T-helper 9 cell (primary cell): ENCODE measurements around the gene TAF11L6.
"Not testable (repeated sequence)": the region's sequence is repeated elsewhere in the genome, so short reads cannot be mapped to it uniquely, and the experiment has no call there.

Experiments
- DNase-seq: peaks from one replicate; pipeline ENCODE4 v3.0.0-alpha.2; 2020
- total RNA-seq, 2 donors: gene quantifications; one replicate each; lab custom pipeline; 2026; lab: John Stamatoyannopoulos, UW

The TAF11L6 gene
- 0 reads per million in 2 donors for total RNA-seq

DNA sequence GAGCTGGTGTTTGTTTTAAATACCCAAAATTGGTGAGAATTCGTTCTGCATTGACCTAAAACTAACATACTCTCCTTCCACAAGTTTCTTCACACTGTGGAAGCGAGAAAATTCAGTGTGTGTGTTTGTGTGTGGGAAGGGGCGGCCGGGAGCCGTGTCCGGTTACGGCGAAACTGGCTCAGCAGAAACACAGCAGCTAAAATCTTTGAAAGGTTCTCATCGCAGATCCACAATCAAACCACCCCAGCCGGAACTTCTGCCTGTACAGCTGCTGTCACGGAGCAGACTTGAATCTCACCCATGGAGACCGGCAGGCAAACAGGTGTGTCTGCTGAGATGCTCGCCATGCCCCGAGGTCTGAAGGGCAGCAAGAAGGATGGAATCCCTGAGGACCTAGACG is at the start of gene TAF11L6:
Gene TAF11L6 (plus strand): TSS at position 301 of the 400 bp plus-strand sequence.
- not testable (repeated sequence) for DNase-seq

DNA sequence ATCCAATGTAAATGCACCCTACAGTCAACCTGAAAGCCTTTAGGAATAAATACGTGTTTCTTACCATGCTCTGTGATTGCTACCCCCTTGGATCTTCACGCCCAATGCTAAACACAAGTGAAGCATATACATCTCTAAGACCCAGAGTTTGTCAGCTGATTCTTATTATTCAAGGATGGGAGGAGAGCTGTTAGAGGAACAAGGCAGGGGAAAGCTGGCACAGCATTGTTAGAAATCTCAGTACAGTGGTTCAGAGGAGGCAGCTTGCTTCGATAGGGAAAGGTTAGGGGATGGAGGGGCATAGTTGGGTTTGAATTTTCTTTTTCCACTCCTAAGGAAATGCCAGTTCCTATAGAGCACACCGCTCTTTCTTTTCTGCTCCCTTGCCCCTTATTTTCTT is 47.1 kb upstream of the TAF11L6 start:
- DNase-seq: no peak

DNA sequence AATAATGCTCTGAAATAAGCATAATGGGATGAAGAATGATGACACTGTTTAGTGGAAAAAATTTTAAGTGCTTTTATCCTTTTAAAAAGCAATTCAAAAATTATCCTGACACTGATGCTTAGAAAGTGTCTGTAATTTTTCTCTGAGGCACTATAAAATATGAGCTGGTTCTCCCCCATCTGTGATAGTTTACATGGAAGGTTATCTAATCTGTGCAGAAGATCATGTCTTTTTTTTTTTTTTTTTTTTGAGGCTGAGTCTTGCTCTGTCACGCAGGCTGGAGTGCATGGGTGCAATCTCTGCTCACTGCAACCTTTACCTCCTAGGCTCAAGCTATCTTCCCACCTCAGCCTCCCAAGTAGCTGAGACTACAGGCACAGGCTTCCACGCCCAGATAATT is 45.7 kb upstream of the TAF11L6 start:
- DNase-seq: no peak

DNA sequence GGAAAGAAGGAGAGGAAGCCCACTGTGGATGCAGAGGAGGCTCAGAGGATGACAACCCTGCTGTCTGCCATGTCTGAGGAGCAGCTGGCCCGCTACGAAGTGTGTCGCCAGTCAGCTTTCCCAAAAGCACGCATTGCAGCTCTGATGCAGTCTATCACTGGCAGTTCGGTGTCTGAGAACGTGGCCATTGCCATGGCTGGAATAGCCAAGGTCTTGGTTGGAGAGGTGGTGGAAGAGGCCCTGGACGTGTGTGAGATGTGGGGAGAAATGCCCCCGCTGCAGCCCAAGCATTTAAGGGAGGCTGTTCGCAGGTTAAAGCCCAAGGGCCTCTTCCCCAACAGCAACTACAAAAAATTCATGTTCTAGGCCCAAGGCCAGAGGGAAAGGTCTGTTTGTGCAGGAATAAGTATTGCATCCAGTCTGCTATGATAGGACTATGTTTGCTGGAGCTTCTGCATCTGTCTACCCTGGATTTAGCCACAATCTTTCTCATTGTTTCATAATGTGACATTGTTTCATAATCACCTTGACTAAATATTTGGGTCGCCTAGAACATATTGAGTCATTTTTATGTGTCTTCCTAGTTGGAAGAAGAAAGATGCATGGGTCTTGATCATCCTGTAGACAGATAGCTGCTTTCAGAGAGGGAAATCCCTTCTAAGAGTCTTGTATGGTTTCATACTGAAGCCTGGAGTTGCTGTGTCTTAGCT is 41.9 kb upstream of the TAF11L6 start:
- not testable (repeated sequence) for DNase-seq

DNA sequence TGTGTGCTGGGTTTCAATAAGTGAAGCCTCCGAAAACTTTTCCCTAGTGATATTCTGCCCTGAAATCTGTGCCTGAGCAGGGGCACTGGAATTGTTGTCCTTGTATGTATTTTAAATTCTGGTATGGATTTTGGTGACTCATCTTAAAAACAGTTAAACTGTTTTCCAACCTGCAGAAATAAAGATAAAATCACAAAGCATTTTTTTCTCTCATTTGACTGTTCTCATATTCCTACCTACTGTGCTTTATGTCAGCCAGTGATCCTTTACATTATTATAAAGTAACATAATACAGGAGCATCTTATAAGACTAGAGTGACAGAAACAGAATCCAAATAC is 41.3 kb upstream of the TAF11L6 start:
- DNase-seq: no peak

DNA sequence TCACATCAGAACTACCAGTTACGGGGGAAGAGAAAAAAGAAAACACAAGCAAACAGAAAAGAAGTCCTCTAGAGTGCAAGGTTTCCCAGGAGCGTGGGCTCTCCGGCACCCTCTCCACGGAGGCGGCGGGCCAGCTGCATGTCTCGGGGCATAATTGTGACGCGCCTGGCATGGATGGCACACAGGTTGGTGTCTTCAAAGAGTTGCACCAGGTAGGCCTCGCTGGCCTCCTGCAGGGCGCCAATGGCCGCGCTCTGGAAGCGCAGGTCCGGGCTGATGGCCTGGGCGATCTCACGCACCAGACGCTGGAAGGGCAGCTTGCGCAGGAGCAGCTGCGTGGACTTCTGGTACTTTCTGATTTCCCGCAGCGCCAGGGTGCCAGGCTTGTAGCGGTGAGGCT is 37.2 kb upstream of the TAF11L6 start:
- DNase-seq: not testable (repeated sequence)

DNA sequence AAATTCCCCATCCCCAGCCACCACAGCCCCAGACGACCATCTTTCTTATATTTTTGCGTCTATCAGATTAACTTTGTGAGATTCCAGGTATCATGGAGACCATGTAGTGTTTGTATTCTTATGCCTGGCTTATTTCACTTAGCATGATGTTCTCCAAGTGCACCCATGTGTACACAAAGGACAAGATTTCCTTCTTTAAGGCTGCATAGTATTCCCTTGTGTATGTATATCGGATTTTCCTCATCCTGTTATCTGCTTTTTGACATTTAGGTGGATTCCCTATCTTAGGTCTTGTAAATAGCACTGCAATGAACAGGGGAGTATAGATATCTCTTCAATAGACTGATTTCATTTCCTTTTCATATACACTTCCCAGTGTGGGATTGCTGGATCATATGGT is 35.7 kb upstream of the TAF11L6 start:
- DNase-seq: no peak

DNA sequence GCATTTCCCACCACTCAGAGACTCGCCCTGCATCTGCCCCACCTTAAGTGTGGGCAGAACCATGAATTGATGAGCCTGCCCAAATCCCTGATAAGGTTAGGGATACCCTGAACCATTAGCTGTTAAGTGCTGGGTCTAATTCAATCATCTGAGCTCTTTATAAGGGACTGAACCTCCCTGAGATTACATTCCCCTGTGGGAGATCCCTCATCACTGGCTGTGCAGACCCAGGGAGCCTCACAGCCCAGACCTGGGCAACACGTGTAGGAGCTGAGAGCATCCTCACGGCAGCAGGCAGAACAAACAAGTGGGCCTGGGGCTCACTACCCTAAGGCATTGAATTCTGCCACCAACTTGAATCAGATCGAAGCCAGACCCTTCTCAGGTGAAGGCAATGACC is 31.0 kb upstream of the TAF11L6 start:
- DNase-seq: no peak

DNA sequence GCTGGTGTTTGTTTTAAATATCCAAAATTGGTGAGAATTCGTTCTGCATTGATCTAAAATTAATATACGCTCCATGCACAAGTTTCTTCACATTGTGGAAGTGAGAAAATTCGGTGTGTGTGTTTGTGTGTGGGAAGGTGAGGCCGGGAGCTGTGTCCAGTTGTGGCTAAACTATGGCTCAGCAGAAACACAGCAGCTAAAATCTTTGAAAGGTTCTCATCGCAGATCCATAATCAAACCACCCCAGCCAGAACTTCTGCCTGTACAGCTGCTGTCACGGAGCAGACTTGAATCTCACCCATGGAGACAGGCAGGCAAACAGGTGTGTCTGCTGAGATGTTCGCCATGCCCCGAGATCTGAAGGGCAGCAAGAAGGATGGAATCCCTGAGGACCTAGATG is 30.5 kb upstream of the TAF11L6 start, which contains the start of gene TAF11L2:
Gene TAF11L2 (plus strand): TSS at position 301 of the 400 bp plus-strand sequence.
- DNase-seq: not testable (repeated sequence)

DNA sequence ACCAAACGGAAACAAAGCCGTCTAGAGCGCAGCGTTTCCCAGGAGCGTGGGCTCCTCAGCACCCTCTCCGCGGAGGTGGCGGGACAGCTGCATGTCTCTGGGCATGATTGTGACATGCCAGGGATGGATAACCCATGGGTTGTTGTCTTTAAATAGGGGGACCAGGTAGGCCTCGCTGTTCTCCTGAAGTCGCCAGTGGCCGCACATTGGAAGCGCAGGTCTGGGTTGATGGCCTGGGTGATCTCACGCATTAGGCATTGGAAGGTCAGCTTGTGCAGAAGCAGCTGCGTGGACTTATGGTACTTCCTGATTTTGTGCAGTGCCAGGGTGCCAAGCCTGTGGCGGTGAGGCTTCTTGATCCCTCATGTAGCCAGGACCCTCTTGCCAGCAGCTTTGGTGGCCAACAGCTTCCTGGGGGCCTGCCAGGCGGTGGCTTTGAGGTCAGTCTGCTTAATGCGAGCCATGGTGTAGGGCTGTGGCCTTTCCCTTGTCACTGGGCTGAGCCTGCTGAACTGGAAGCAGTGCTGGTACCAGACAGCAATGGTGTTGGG is 16.6 kb upstream of the TAF11L6 start:
- DNase-seq: no peak

DNA sequence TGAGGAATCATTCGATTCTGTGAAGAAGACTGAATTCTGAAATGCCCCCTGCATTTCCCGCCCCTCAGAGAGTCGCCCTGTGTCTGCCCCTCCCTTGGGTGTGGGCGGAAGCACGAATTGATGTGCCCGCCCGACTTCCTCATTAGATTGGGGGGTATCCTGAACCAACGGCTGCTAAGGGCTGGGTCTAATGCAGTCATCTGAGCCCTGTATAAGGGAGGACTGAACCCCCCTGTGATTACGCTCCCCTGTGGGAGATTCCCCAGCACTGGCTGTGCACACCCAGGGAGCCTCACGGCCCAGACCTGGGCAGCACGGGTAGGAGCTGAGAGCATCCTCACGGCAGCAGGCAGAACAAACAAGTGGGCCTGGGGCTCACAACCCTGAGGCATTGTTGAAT is 10.9 kb upstream of the TAF11L6 start:
- not testable (repeated sequence) for DNase-seq

DNA sequence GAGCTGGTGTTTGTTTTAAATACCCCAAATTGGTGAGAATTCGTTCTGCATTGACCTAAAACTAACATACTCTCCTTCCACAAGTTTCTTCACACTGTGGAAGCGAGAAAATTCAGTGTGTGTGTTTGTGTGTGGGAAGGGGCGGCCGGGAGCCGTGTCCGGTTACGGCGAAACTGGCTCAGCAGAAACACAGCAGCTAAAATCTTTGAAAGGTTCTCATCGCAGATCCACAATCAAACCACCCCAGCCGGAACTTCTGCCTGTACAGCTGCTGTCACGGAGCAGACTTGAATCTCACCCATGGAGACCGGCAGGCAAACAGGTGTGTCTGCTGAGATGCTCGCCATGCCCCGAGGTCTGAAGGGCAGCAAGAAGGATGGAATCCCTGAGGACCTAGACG is 10.4 kb upstream of the TAF11L6 start, which contains the start of gene TAF11L3:
Gene TAF11L3 (plus strand): TSS at position 301 of the 400 bp plus-strand sequence.
- DNase-seq: not testable (repeated sequence)

DNA sequence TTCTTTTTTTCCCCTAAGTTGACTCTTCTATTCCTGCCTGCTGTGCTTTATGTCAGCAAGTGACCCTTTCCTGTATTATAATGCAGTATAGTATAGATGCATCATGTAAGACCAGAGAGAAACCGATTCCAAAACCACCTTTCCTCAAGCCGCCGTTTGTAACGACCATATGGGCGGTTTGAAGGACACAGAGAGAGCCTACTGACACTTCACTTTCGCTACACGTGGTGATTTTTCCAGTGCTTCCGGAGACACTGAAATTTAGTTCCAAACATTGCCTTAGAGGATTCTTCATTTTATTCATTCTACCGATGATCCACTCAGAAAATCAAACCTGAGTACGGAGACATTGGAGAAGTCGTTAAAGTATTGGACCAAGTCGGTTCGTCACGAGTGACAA is 9.0 kb upstream of the TAF11L6 start:
- not testable (repeated sequence) for DNase-seq

DNA sequence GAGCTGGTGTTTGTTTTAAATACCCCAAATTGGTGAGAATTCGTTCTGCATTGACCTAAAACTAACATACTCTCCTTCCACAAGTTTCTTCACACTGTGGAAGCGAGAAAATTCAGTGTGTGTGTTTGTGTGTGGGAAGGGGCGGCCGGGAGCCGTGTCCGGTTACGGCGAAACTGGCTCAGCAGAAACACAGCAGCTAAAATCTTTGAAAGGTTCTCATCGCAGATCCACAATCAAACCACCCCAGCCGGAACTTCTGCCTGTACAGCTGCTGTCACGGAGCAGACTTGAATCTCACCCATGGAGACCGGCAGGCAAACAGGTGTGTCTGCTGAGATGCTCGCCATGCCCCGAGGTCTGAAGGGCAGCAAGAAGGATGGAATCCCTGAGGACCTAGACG is 7.0 kb upstream of the TAF11L6 start, which contains the start of gene TAF11L4:
Gene TAF11L4 (plus strand): TSS at position 301 of the 400 bp plus-strand sequence.
- DNase-seq: not testable (repeated sequence)

DNA sequence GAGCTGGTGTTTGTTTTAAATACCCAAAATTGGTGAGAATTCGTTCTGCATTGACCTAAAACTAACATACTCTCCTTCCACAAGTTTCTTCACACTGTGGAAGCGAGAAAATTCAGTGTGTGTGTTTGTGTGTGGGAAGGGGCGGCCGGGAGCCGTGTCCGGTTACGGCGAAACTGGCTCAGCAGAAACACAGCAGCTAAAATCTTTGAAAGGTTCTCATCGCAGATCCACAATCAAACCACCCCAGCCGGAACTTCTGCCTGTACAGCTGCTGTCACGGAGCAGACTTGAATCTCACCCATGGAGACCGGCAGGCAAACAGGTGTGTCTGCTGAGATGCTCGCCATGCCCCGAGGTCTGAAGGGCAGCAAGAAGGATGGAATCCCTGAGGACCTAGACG is 3.5 kb upstream of the TAF11L6 start, which contains the start of gene TAF11L5:
Gene TAF11L5 (plus strand): TSS at position 301 of the 400 bp plus-strand sequence.
- DNase-seq: not testable (repeated sequence)

DNA sequence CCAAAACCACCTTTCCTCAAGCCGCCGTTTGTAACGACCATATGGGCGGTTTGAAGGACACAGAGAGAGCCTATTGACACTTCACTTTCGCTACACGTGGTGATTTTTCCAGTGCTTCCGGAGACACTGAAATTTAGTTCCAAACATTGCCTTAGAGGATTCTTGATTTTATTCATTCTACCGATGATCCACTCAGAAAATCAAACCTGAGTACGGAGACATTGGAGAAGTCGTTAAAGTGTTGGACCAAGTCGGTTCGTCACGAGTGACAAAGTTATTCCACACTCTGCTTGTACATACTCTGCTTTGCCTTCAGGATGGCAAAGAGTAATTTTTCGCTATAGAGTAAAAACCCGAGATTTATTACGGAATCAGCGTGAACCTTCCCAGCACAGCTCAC is 2.0 kb upstream of the TAF11L6 start:
- not testable (repeated sequence) for DNase-seq
